Stimulated activated naive CD8-positive, alpha-beta T cell treated with anti-CD3 and anti-CD28 coated beads, Interleukin-15, amount 100 ng/mL, for 72 hours (primary cell): ENCODE data around the gene TMEM154.
A peak's percentile ranks its signal among the peaks of the same experiment; 100 is the strongest.

ENCODE experiments used
- ATAC-seq: fragments of 150-1000 bp; cut with Tn5 transposase; 2 replicates; pipeline ENCODE4 v1.10.0; 2021; ENCODE audit warnings: mild to moderate bottlenecking, moderate library complexity
- DNase-seq, 2 donors: peaks; one replicate each; pipeline ENCODE4 v3.0.0; 2021 to 2022
- H3K27ac Mint-ChIP-seq, 2 donors: one replicate each; pipeline ENCODE4 v1.8.0; 2022; ENCODE audit warnings: mild to moderate bottlenecking in 2 of 2, mixed read lengths in 2 of 2, moderate library complexity in 2 of 2
- H3K27me3 Mint-ChIP-seq: one replicate; pipeline ENCODE4 v1.8.0; 2022; ENCODE audit warnings: mixed read lengths
- H3K4me1 Mint-ChIP-seq: one replicate; pipeline ENCODE4 v1.8.0; 2022; ENCODE audit warnings: mild to moderate bottlenecking, mixed read lengths
- H3K4me3 Mint-ChIP-seq, 2 donors: one replicate each; pipeline ENCODE4 v1.8.0; 2022; ENCODE audit warnings: mild to moderate bottlenecking in 2 of 2, mixed read lengths in 2 of 2, moderate library complexity in 1 of 2
- H3K9me3 Mint-ChIP-seq, 2 donors: one replicate each; pipeline ENCODE4 v1.8.0; 2022; ENCODE audit warnings: mixed read lengths in 2 of 2

The TMEM154 gene

GRCh38 chr4:152704788-152705187 is 25.0 kb upstream of the TMEM154 start:
- Mint-ChIP-seq H3K4me1 (no peaks in the 10 kb centered on the region), H3K9me3 (peaks cover 12 to 13% of the 10 kb centered on the region in 2 donors), H3K27ac (peak overlapping the region in 1 of 2 donors; percentile 59), H3K27me3 (no peaks in the 10 kb centered on the region), H3K4me3 (no peak overlapping the region)
- no peak for ATAC-seq
- no peak for DNase-seq

- Mint-ChIP-seq H3K27ac (no peak overlapping the region), H3K4me3 (no peak overlapping the region), H3K27me3 (no peaks in the 10 kb centered on the region), H3K4me1 (peaks cover 17% of the 10 kb centered on the region), H3K9me3 (peaks cover 6 to 10% of the 10 kb centered on the region in 2 donors)
- no peak for ATAC-seq
- DNase-seq = no peak
Measured at GRCh38 chr4:152700151-152700550, 20.4 kb upstream of the TMEM154 start.

- no peaks in the 10 kb centered on the region for H3K27me3 Mint-ChIP-seq
- ATAC-seq (no peak), DNase-seq (no peak)
- H3K4me1 Mint-ChIP-seq = peaks cover 17% of the 10 kb centered on the region
- no peak overlapping the region for H3K4me3 Mint-ChIP-seq
- H3K9me3 Mint-ChIP-seq = peaks cover 0 to 1% of the 10 kb centered on the region in 2 donors
- H3K27ac Mint-ChIP-seq = no peak overlapping the region
Measured at GRCh38 chr4:152699313-152699712, 19.5 kb upstream of the TMEM154 start.

- H3K4me3 Mint-ChIP-seq = no peak overlapping the region
- H3K27me3 Mint-ChIP-seq = no peaks in the 10 kb centered on the region
- no peak overlapping the region for H3K27ac Mint-ChIP-seq
- no peak for ATAC-seq
- no peak for DNase-seq
- no peaks in the 10 kb centered on the region for H3K9me3 Mint-ChIP-seq
- peaks cover 17% of the 10 kb centered on the region for H3K4me1 Mint-ChIP-seq
Measured at GRCh38 chr4:152698089-152698499, 18.3 kb upstream of the TMEM154 start.

GRCh38 chr4:152697284-152698088 is 17.7 kb upstream of the TMEM154 start:
- Mint-ChIP-seq H3K27me3 (no peaks in the 10 kb centered on the region), H3K27ac (no peak overlapping the region), H3K9me3 (no peaks in the 10 kb centered on the region), H3K4me1 (peaks cover 17% of the 10 kb centered on the region), H3K4me3 (peak overlapping the region in 1 of 2 donors; percentile 10)
- DNase-seq (no peak), ATAC-seq (no peak)

GRCh38 chr4:152696764-152697261 is 17.0 kb upstream of the TMEM154 start:
- H3K27me3 Mint-ChIP-seq = no peaks in the 10 kb centered on the region
- ATAC-seq (peak; percentile 98), DNase-seq (peak in 1 of 2 donors; percentile 60)
- H3K4me1 Mint-ChIP-seq = peaks cover 17% of the 10 kb centered on the region
- no peaks in the 10 kb centered on the region for H3K9me3 Mint-ChIP-seq
- H3K4me3 Mint-ChIP-seq = peak overlapping the region in 1 of 2 donors; percentile 10
- H3K27ac Mint-ChIP-seq = no peak overlapping the region

- H3K4me3 Mint-ChIP-seq = no peak overlapping the region
- peaks cover 8% of the 10 kb centered on the region for H3K27me3 Mint-ChIP-seq
- H3K27ac Mint-ChIP-seq = no peak overlapping the region
- ATAC-seq (no peak), DNase-seq (no peak)
- H3K4me1 Mint-ChIP-seq = peaks cover 29% of the 10 kb centered on the region
- H3K9me3 Mint-ChIP-seq = no peaks in the 10 kb centered on the region
Measured at GRCh38 chr4:152693871-152694270, 14.1 kb upstream of the TMEM154 start.

GRCh38 chr4:152691761-152692160 is 12.0 kb upstream of the TMEM154 start:
- H3K4me1 Mint-ChIP-seq = peaks cover 15% of the 10 kb centered on the region
- DNase-seq (no peak), ATAC-seq (no peak)
- H3K27me3 Mint-ChIP-seq = peaks cover 8% of the 10 kb centered on the region
- no peaks in the 10 kb centered on the region for H3K9me3 Mint-ChIP-seq
- no peak overlapping the region for H3K4me3 Mint-ChIP-seq
- no peak overlapping the region for H3K27ac Mint-ChIP-seq

GRCh38 chr4:152690706-152691651 is 11.2 kb upstream of the TMEM154 start:
- Mint-ChIP-seq H3K27me3 (peaks cover 8% of the 10 kb centered on the region), H3K4me1 (peaks cover 12% of the 10 kb centered on the region), H3K4me3 (no peak overlapping the region), H3K27ac (no peak overlapping the region), H3K9me3 (no peaks in the 10 kb centered on the region)
- DNase-seq (no peak), ATAC-seq (no peak)

- peak; percentile 82 for ATAC-seq
- no peak overlapping the region for H3K4me3 Mint-ChIP-seq
- DNase-seq = peak in 1 of 2 donors; percentile 13
- peaks cover 13% of the 10 kb centered on the region for H3K4me1 Mint-ChIP-seq
- H3K9me3 Mint-ChIP-seq = no peaks in the 10 kb centered on the region
- H3K27ac Mint-ChIP-seq = peak overlapping the region in 1 of 2 donors; percentile 69
- H3K27me3 Mint-ChIP-seq = peaks cover 8% of the 10 kb centered on the region
Measured at GRCh38 chr4:152689615-152690501, 10.1 kb upstream of the TMEM154 start.

GRCh38 chr4:152687974-152688599 is 8.3 kb upstream of the TMEM154 start:
- H3K27ac Mint-ChIP-seq = no peak overlapping the region
- H3K4me3 Mint-ChIP-seq = no peak overlapping the region
- no peak for DNase-seq
- H3K4me1 Mint-ChIP-seq = peaks cover 31% of the 10 kb centered on the region
- no peaks in the 10 kb centered on the region for H3K9me3 Mint-ChIP-seq
- peaks cover 8% of the 10 kb centered on the region for H3K27me3 Mint-ChIP-seq
- no peak for ATAC-seq

- DNase-seq (no peak), ATAC-seq (no peak)
- H3K27ac Mint-ChIP-seq = peak overlapping the region in 1 of 2 donors; percentile 10
- H3K4me3 Mint-ChIP-seq = no peak overlapping the region
- H3K27me3 Mint-ChIP-seq = peaks cover 8% of the 10 kb centered on the region
- H3K4me1 Mint-ChIP-seq = peaks cover 39% of the 10 kb centered on the region
- H3K9me3 Mint-ChIP-seq = no peaks in the 10 kb centered on the region
Measured at GRCh38 chr4:152686452-152687013, 6.7 kb upstream of the TMEM154 start.

GRCh38 chr4:152684587-152684986 is 4.8 kb upstream of the TMEM154 start:
- Mint-ChIP-seq H3K4me3 (peak overlapping the region in 1 of 2 donors; percentile 19), H3K9me3 (no peaks in the 10 kb centered on the region), H3K4me1 (peaks cover 46% of the 10 kb centered on the region), H3K27me3 (no peaks in the 10 kb centered on the region), H3K27ac (no peak overlapping the region)
- DNase-seq (no peak), ATAC-seq (no peak)

GRCh38 chr4:152684007-152684406 is 4.2 kb upstream of the TMEM154 start:
- peak overlapping the region; percentile 36 to 55 for H3K27ac Mint-ChIP-seq
- H3K27me3 Mint-ChIP-seq = no peaks in the 10 kb centered on the region
- no peak for DNase-seq
- ATAC-seq = peak; percentile 62
- no peaks in the 10 kb centered on the region for H3K9me3 Mint-ChIP-seq
- peaks cover 43% of the 10 kb centered on the region for H3K4me1 Mint-ChIP-seq
- H3K4me3 Mint-ChIP-seq = peak overlapping the region; percentile 36 to 51
